Neural crest cell (in vitro differentiated cells): ENCODE results near the gene TTF2. TPM values are rescaled to one million over a fixed set of nuclear protein-coding genes. Genes with fewer than 3 reads are reported as not detected.
A peak's percentile ranks its signal among the peaks of the same experiment; 100 is the strongest.

ENCODE experiments used
- DNase-seq: peaks from one replicate; pipeline ENCODE4 v3.0.0; 2021; ENCODE audit warnings: low read depth, mixed read lengths, low spot score
- H3K27ac Mint-ChIP-seq: one replicate; pipeline ENCODE4 v1.8.0; 2021; ENCODE audit warnings: mild to moderate bottlenecking, mixed read lengths; ENCODE audit not compliant: unreplicated experiment
- H3K27me3 Mint-ChIP-seq: 2 replicates; pipeline ENCODE4 v1.8.0; 2021; ENCODE audit warnings: low read depth, mild to moderate bottlenecking, mixed read lengths
- H3K36me3 Mint-ChIP-seq: 2 replicates; pipeline ENCODE4 v1.8.0; 2021; ENCODE audit warnings: low read depth, mild to moderate bottlenecking, mixed read lengths
- H3K4me1 Mint-ChIP-seq: 2 replicates; pipeline ENCODE4 v1.8.0; 2021; ENCODE audit warnings: mixed read lengths
- H3K4me3 Mint-ChIP-seq: one replicate; pipeline ENCODE4 v1.8.0; 2021; ENCODE audit warnings: mild to moderate bottlenecking, mixed read lengths
- H3K9me3 Mint-ChIP-seq: 2 replicates; pipeline ENCODE4 v1.8.0; 2021; ENCODE audit warnings: mixed read lengths
- total RNA-seq: library from RNA; stranded (reverse); gene quantifications from 2 replicates; pipeline ENCODE4 v1.2.1, GENCODE V29; 2021
- TF ChIP-seq, protein P1 (sequence below): fragments of 200-600 bp; sonication (generic); conservative IDR thresholded peaks from 2 replicates; pipeline ENCODE4 v1.5.0; 2021; ENCODE audit warnings: antibody characterized with exemption, mild to moderate bottlenecking

TTF2 gene
- total RNA-seq, 1 donor from 2014 or later: 66.7 TPM

DNA sequence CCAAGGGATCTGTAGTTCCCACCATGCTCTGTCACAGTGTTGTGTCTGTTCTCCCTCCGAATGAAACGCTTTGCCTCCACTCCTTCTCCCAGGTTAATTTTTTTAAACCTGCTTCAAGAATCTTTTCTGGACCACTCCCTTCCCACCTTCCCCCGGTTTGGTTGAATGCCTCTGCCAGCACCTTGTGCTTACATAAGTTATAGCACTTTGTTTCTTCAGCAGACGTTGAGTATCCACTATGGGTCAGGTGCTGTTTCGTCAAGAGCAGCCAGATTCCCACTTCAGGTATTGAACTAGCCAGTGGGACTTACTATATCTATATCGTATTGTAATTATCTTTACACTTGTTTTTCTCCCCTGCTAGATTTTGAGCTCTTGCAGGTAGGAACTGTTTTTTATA is 27.6 kb downstream of the TTF2 start:
- H3K27me3 Mint-ChIP-seq: no peaks in the 10 kb centered on the region
- TF ChIP-seq, protein P1, sequence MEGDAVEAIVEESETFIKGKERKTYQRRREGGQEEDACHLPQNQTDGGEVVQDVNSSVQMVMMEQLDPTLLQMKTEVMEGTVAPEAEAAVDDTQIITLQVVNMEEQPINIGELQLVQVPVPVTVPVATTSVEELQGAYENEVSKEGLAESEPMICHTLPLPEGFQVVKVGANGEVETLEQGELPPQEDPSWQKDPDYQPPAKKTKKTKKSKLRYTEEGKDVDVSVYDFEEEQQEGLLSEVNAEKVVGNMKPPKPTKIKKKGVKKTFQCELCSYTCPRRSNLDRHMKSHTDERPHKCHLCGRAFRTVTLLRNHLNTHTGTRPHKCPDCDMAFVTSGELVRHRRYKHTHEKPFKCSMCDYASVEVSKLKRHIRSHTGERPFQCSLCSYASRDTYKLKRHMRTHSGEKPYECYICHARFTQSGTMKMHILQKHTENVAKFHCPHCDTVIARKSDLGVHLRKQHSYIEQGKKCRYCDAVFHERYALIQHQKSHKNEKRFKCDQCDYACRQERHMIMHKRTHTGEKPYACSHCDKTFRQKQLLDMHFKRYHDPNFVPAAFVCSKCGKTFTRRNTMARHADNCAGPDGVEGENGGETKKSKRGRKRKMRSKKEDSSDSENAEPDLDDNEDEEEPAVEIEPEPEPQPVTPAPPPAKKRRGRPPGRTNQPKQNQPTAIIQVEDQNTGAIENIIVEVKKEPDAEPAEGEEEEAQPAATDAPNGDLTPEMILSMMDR: no peak
- H3K27ac Mint-ChIP-seq: no peak overlapping the region
- peaks cover 9% of the 10 kb centered on the region for H3K4me1 Mint-ChIP-seq
- no peak overlapping the region for H3K4me3 Mint-ChIP-seq
- no peaks in the 10 kb centered on the region for H3K9me3 Mint-ChIP-seq
- DNase-seq: no peak
- peaks cover 28% of the 10 kb centered on the region for H3K36me3 Mint-ChIP-seq

DNA sequence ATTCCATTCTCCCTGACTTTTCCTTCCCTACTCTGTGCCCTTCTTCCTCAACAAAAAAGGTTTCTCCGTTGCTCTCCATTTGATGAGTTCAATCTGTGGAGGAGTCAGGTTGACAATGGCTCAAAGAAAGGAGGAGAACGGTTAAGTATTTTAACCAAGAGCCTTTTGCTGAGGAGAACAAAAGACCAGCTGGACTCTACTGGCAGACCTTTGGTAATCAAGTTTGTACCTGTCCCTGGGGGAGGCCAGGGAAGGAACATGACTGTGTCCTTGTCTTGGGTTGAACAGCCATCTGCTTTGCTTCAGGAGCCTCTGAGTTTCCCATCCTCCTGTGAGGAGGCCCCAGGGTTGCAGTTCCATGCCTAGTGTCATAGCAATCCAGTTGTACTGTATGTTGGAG is 29.9 kb downstream of the TTF2 start:
- H3K27ac Mint-ChIP-seq: no peak overlapping the region
- H3K27me3 Mint-ChIP-seq: no peaks in the 10 kb centered on the region
- no peak for DNase-seq
- peaks cover 26% of the 10 kb centered on the region for H3K36me3 Mint-ChIP-seq
- peaks cover 24% of the 10 kb centered on the region for H3K4me1 Mint-ChIP-seq
- no peaks in the 10 kb centered on the region for H3K9me3 Mint-ChIP-seq
- H3K4me3 Mint-ChIP-seq: no peak overlapping the region
- TF ChIP-seq, protein P1: no peak

DNA sequence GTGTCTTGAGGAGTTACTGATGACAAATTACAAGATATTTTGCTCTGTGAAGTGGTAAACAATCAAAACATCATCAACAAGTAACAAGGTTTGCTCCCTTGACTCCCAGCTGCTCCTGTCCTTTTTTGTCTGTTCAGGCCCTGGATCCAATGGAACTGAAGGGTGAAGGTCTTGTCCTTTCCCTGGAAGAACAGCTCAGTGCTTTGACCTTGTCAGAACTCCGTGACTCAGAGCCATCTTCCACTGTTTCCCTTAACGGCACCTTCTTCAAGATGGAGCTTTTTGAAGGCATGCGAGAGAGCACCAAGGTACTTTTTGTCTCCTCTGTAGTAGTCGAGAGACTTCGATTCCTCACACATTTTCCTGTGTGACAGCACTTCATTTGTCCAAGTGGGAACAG is 32.5 kb downstream of the TTF2 start:
- peaks cover 28% of the 10 kb centered on the region for H3K4me1 Mint-ChIP-seq
- H3K9me3 Mint-ChIP-seq: no peaks in the 10 kb centered on the region
- H3K27me3 Mint-ChIP-seq: no peaks in the 10 kb centered on the region
- TF ChIP-seq, protein P1: no peak
- H3K4me3 Mint-ChIP-seq: no peak overlapping the region
- DNase-seq: no peak
- peaks cover 25% of the 10 kb centered on the region for H3K36me3 Mint-ChIP-seq
- peak overlapping the region; percentile 92 for H3K27ac Mint-ChIP-seq

DNA sequence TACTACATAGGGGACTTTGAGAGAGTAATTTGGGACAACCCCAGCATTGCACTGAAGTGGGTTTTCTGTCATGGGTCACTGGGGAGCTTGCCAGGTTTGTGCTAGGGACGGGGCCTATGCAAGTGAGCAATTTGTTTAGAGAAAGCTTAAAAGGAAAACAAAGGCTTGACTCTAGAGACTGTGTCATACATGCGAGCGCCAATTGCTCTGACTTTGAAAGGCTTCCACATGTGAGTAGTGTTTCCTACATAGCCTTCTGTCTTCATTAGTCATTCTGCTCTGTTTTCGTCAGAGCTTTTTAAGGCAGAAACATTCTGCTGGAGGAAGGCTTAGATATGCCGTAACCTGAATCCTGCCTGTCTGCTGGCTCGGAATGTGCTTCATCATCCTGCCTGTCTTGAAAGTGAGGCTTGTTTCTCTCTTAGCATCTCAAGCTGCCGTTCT is 33.0 kb downstream of the TTF2 start:
- no peak for DNase-seq
- TF ChIP-seq, protein P1: no peak
- H3K4me1 Mint-ChIP-seq: peaks cover 28% of the 10 kb centered on the region
- H3K4me3 Mint-ChIP-seq: no peak overlapping the region
- H3K27ac Mint-ChIP-seq: peak overlapping the region; percentile 92
- no peaks in the 10 kb centered on the region for H3K9me3 Mint-ChIP-seq
- peaks cover 26% of the 10 kb centered on the region for H3K36me3 Mint-ChIP-seq
- no peaks in the 10 kb centered on the region for H3K27me3 Mint-ChIP-seq

DNA sequence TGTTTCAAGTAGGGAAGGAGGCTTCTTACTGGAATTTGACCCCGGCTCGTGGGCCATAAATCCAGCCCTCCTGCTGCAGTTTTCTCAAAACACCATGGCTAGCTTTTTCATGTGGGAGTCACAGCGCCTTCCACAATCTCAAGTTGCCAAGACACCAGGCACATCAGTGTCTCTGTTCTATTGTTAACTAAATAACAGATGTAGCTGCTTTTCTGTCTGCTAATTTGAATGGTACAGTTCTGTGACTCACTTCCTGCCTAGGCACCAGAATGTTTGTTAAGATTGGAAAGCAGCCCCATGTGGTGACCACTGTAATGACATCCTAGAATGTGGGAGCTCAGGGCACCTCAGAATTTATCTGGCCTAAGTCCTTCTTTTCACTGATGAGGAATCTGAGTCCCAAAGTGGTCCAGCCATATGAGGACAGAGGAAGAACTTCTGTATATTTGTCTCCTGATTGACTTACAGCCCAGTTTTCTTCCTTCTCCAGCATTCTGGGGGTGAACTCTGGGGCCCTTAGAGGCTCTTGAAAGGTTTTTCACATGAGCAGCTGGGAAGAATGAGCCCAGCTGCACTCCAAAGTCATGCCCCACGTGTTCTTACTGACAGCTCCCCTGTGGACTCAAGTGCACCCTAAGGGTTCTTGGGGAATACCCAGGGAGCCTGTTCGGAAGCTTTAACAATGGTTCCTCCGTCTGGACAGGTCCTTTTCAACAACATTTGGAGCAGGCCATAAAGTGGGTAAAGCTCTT is 33.9 kb downstream of the TTF2 start:
- peaks cover 28% of the 10 kb centered on the region for H3K4me1 Mint-ChIP-seq
- no peak overlapping the region for H3K4me3 Mint-ChIP-seq
- peaks cover 26% of the 10 kb centered on the region for H3K36me3 Mint-ChIP-seq
- no peaks in the 10 kb centered on the region for H3K9me3 Mint-ChIP-seq
- peak overlapping the region; percentile 92 for H3K27ac Mint-ChIP-seq
- H3K27me3 Mint-ChIP-seq: no peaks in the 10 kb centered on the region
- no peak for DNase-seq
- TF ChIP-seq, protein P1: peak; percentile 48
